GM12872 (cell line): ENCODE measurements around the gene MCRIP1.
A peak's percentile ranks its signal among the peaks of the same experiment; 100 is the strongest.

Source experiments
- CTCF ChIP-seq: IDR thresholded peaks from 3 replicates; pipeline ENCODE4 v1.5.1; 2011; ENCODE audit warnings: low read depth, mild to moderate bottlenecking, low read length, moderate library complexity; ENCODE audit not compliant: insufficient read depth

Gene MCRIP1

DNA sequence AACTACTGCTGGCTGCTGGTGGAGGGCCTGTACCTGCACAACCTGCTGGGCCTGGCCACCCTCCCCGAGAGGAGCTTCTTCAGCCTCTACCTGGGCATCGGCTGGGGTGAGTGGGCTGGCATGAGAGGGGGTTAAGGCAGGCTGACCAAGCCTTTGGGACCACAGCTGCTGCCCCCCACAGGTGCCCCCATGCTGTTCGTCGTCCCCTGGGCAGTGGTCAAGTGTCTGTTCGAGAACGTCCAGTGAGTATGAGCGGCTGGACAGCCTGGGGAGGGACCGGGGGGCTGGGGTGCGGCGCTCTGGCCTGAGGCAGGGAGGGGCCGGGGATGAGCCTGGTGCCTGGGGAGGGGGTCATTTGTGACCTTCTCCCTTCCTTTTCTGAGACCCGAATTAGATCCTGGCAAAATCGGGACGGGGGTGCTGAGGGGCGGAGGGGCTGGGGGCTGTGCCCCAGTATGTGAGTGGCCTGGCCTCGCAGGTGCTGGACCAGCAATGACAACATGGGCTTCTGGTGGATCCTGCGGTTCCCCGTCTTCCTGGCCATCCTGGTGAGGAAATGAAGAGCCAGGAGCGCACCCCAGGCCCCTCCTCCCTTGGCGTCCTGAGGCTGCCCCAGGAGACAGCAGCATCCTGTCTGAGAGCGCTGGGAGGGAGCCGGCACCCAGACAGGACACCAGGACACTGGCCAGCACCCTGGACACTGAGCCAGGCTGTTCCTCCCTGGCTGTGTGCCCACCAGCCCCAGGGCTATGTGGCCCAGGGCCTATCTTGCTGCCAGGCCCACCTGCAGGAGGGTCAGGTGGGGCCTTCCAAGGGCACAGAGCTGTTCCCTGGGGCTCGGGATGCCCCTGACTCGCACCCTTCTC is 21.2 kb downstream of the MCRIP1 start:
- TF ChIP-seq CTCF: no peak

DNA sequence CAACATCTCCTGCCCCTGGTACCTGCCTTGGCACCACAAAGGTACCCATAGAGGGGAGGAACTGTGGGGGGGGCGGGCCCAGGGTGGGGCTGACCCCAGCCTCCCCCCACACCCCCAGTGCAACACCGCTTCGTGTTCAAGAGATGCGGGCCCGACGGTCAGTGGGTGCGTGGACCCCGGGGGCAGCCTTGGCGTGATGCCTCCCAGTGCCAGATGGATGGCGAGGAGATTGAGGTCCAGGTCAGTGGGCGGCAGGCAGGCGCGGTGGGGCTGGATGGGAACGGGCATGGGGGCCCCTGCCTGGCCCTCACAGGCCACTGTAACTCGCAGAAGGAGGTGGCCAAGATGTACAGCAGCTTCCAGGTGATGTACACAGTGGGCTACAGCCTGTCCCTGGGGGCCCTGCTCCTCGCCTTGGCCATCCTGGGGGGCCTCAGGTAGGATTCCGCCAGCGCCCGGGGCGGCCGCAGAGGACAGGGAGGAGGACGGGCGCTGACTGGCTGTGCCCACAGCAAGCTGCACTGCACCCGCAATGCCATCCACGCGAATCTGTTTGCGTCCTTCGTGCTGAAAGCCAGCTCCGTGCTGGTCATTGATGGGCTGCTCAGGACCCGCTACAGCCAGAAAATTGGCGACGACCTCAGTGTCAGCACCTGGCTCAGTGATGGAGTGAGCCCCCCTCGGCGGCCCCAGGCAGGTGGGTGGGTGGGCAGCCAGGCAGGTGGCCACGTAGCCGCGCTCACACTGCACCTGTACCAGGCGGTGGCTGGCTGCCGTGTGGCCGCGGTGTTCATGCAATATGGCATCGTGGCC is 22.0 kb downstream of the MCRIP1 start:
- TF ChIP-seq CTCF: no peak

DNA sequence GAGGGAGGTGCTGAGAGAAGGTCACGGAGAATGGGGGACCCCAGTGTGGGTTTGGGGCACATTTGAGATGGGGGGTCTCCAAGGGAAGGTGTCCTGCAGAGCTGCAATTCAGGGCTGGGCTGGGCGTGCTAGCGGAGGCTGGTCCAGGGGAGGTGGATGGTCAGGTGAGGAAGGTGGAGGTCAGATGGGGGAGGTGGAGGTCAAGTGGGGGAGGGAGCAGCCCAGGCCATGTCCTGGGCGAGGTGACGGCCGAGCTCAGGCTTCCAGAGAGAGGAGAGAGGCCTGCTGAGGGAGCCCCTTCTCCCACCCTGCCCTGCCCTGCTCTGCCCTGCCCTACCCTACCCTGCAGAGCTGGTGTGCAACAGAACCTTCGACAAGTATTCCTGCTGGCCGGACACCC is 22.6 kb downstream of the MCRIP1 start:
- TF ChIP-seq CTCF: no peak

GRCh38 chr17:81809556-81809998 is 23.5 kb downstream of the MCRIP1 start:
- no peak for TF ChIP-seq CTCF

DNA sequence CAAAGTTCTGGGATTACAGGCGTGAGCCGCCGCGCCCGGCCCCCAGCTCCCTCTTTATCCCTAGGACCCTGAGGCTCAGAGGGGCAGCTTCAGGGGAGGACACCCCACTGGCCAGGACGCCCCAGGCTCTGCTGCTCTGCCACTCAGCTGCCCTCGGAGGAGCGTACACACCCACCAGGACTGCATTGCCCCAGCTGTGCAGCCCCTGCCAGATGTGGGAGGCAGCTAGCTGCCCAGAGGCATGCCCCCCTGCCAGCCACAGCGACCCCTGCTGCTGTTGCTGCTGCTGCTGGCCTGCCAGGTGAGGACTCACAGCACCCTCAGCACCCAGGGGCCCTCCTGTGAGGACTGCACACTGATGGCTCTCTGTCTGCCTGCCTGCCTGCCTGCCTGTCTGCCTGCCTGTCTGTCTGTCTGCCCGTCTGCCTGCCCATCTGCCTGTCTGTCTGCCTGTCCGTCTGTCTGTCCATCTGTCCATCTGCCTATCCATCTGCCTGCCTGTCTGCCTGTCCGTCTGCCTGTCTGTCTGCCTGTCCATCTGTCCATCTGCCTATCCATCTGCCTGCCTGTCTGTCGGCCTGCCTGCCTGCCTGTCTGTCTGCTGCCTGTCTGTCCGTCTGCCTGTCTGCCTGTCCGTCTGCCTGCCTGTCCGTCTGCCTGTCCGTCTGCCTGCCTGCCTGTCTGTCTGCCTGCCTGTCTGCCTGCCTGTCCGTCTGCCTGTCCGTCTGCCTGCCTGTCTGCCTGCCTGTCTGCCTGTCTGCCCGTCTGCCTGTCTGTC is 24.1 kb downstream of the MCRIP1 start:
- TF ChIP-seq CTCF: peak; percentile 34; the same call in 1 of the 3 replicates

DNA sequence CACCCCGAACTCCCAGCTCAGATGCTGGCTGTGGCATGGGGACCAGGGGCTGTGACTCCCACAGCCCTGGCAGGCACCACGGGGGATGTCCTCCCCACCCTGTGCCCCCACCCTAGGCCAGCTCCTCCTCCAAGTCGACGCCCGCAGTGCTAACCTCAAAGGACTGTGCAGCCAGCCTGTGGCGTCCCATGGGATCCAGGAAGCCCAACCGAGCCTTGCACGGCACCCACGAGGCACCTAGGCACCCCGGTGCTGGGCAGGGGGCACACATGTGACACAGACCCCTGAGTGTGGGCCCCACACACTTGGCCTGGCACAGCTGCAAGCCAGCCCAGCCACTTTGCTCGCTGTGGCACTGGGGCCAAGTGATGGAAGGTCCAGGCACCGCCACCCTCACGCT is 25.3 kb downstream of the MCRIP1 start:
- TF ChIP-seq CTCF: no peak
